Gastroesophageal sphincter (tissue), 4 donors: ENCODE results near the gene CHI3L1. TPM values are rescaled to one million over a fixed set of nuclear protein-coding genes. Genes with fewer than 3 reads are reported as not detected.

Experiments used
- ATAC-seq: fragments of 150-250 bp; one replicate; pipeline ENCODE4 v1.9.1; 2016; ENCODE audit warnings: mild to moderate bottlenecking, moderate library complexity
- H3K27ac ChIP-seq, 4 donors: fragments of 200-600 bp; sonication (generic) in 3 of 4; 1 replicate in 3 of 4; 2 replicates in 1 of 4; pipeline ENCODE4 v1.5.1; 2016 to 2019
- H3K27me3 ChIP-seq: fragments of 200-600 bp; sonication (generic); one replicate; pipeline ENCODE4 v1.5.1; 2019
- H3K36me3 ChIP-seq, 2 donors: fragments of 200-600 bp; sonication (generic); one replicate each; pipeline ENCODE4 v1.5.1; 2019; ENCODE audit warnings: control low read depth in 1 of 2
- H3K4me1 ChIP-seq, 3 donors: fragments of 200-600 bp; sonication (generic); 1 replicate in 2 of 3; 2 replicates in 1 of 3; pipeline ENCODE4 v1.5.1; 2016 to 2019; ENCODE audit warnings: control low read depth in 2 of 3
- H3K4me3 ChIP-seq, 2 donors: fragments of 200-600 bp; sonication (generic); one replicate each; pipeline ENCODE4 v1.5.1; 2019; ENCODE audit warnings: mild to moderate bottlenecking in 1 of 2, moderate library complexity in 1 of 2
- H3K9me3 ChIP-seq, 3 donors: fragments of 200-600 bp; sonication (generic); one replicate each; pipeline ENCODE4 v1.5.1; 2017 to 2019; ENCODE audit warnings: control low read depth in 2 of 3
- CTCF ChIP-seq, 4 experiments: fragments of 200-600 bp in 2 of 4; fragments of 450-650 bp in 2 of 4; sonication (generic) in 1 of 4; IDR thresholded peaks; one replicate each; pipeline ENCODE4 v1.5.1; 2017 to 2019; ENCODE audit warnings: antibody characterized with exemption in 4 of 4, mild to moderate bottlenecking in 2 of 4, moderate library complexity in 2 of 4
- EP300 ChIP-seq: sonication (generic); formaldehyde crosslinking; IDR thresholded peaks from one replicate; pipeline ENCODE4 v1.6.1; 2017; ENCODE audit warnings: antibody characterized with exemption, mild to moderate bottlenecking
- POLR2A ChIP-seq, 2 donors: fragments of 450-650 bp; IDR thresholded peaks; one replicate each; pipeline ENCODE4 v1.6.1; 2017; ENCODE audit warnings: antibody characterized with exemption in 2 of 2, mild to moderate bottlenecking in 2 of 2, moderate library complexity in 1 of 2
- POLR2AphosphoS5 ChIP-seq: sonication (generic); formaldehyde crosslinking; IDR thresholded peaks from one replicate; pipeline ENCODE4 v1.6.1; 2017; ENCODE audit warnings: antibody characterized with exemption
- WGBS, 2 donors: methylation state at CpG; one replicate each; pipeline ENCODE4 v1.1.5; 2018; ENCODE audit warnings: low coverage in 1 of 2; 5-methylcytosine and 5-hydroxymethylcytosine counted together
- total RNA-seq, 4 donors: library from RNA; depleted of rRNA; stranded (reverse); fragments of >200 nt; gene quantifications; one replicate each; pipeline ENCODE4 v1.1.0, GENCODE V29; 2016

The CHI3L1 gene
- total RNA-seq, 4 donors from 2014 or later: 3.4 to 5.4 (median 5.0) TPM; not detected in 1

GRCh38 chr1:203183828-203184227 is 2.7 kb downstream of the CHI3L1 start:
- peaks cover 0 to 15% (median 0%) of the 10 kb centered on the region in 3 donors for H3K4me1 ChIP-seq
- H3K27me3 ChIP-seq: no peaks in the 10 kb centered on the region
- no peak for ATAC-seq
- WGBS, 2 donors: 100% methylated on average over 1 of the region's 2 CpGs
- H3K36me3 ChIP-seq: no peaks in the 10 kb centered on the region
- H3K4me3 ChIP-seq: no peak overlapping the region
- no peak overlapping the region for H3K27ac ChIP-seq
- TF ChIP-seq CTCF (IDR thresholded peaks at IDR 0.05) (no peak), EP300 (no peak), POLR2AphosphoS5 (no peak), POLR2A (IDR thresholded peaks at IDR 0.05) (no peak)
- no peaks in the 10 kb centered on the region for H3K9me3 ChIP-seq

GRCh38 chr1:203182387-203182953 is 4.0 kb downstream of the CHI3L1 start:
- 87 to 90% methylated on average over 5 to 6 of the region's 7 CpGs for WGBS, 2 donors
- no peak for TF ChIP-seq POLR2AphosphoS5
- TF ChIP-seq CTCF (IDR thresholded peaks at IDR 0.05): no peak
- no peak for TF ChIP-seq EP300
- TF ChIP-seq POLR2A (IDR thresholded peaks at IDR 0.05): no peak

GRCh38 chr1:203181586-203182386 is 4.7 kb downstream of the CHI3L1 start:
- no peaks in the 10 kb centered on the region for H3K27me3 ChIP-seq
- H3K9me3 ChIP-seq: no peaks in the 10 kb centered on the region
- no peak for ATAC-seq
- H3K4me3 ChIP-seq: no peak overlapping the region
- H3K36me3 ChIP-seq: no peaks in the 10 kb centered on the region
- TF ChIP-seq POLR2A (IDR thresholded peaks at IDR 0.05) (no peak), EP300 (no peak), CTCF (IDR thresholded peaks at IDR 0.05) (no peak), POLR2AphosphoS5 (no peak)
- no peak overlapping the region for H3K27ac ChIP-seq
- H3K4me1 ChIP-seq: peaks cover 0 to 4% (median 0%) of the 10 kb centered on the region in 3 donors
- 92 to 100% methylated on average over 1 to 4 of the region's 10 CpGs for WGBS, 2 donors

More at GRCh38 chr1:203182387-203182953, 4.0 kb downstream of the CHI3L1 start:
- no peak overlapping the region for H3K4me3 ChIP-seq
- no peak for ATAC-seq
- H3K9me3 ChIP-seq: no peaks in the 10 kb centered on the region
- peaks cover 0 to 10% (median 0%) of the 10 kb centered on the region in 3 donors for H3K4me1 ChIP-seq
- no peaks in the 10 kb centered on the region for H3K36me3 ChIP-seq
- no peak overlapping the region for H3K27ac ChIP-seq
- H3K27me3 ChIP-seq: no peaks in the 10 kb centered on the region

GRCh38 chr1:203180611-203181330 is 5.7 kb downstream of the CHI3L1 start:
- no peak for TF ChIP-seq EP300
- TF ChIP-seq CTCF (IDR thresholded peaks at IDR 0.05): no peak
- TF ChIP-seq POLR2AphosphoS5: no peak
- TF ChIP-seq POLR2A (IDR thresholded peaks at IDR 0.05): no peak
- Histone ChIP-seq H3K4me1 (no peaks in the 10 kb centered on the region), H3K36me3 (no peaks in the 10 kb centered on the region), H3K27me3 (no peaks in the 10 kb centered on the region), H3K27ac (no peak overlapping the region), H3K9me3 (no peaks in the 10 kb centered on the region), H3K4me3 (no peak overlapping the region)
- no peak for ATAC-seq
- WGBS, 2 donors: 97 to 100% methylated on average over 1 to 6 of the region's 11 CpGs
